Mammary epithelial cell (primary cell): ENCODE results near the gene PCSK6.

Experiments used
- EZH2 ChIP-seq: IDR thresholded peaks from 2 replicates; pipeline ENCODE4 v1.6.1; 2012; ENCODE audit warnings: low read length, inconsistent platforms, borderline replicate concordance
- TF ChIP-seq, protein P1 (sequence below), 2 donors: IDR thresholded peaks in 1 of 2; conservative IDR thresholded peaks in 1 of 2; 2 replicates each; pipeline ENCODE4 v1.5.1; 2011 to 2012; ENCODE audit warnings: inconsistent platforms in 2 of 2, low read length in 2 of 2, mild to moderate bottlenecking in 2 of 2, control low read depth in 1 of 2, low read depth in 1 of 2; ENCODE audit not compliant: insufficient read depth in 1 of 2; ENCODE audit errors: extremely low read depth in 1 of 2

DNA sequence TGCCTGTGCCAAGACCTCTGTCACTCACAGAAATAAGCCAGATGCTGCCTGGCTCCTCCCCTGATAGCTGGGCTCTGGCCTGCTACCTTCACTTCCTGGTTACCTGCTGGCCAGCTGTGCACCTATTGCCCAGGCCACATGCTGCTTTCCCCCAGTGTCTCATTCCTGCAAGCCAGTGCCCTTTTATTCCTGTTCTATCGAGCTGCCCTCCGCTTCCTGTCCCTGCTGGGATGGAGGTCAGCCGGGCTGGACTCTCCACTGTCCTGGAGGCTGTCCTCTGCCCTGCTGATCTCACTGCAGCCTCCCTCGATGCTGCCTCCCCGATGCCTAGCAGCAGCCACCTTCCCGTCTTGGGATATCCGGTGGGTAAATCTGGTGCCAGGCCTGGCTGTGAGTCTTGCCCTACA lies 157.4 kb downstream of the PCSK6 start:
- TF ChIP-seq, protein P1, sequence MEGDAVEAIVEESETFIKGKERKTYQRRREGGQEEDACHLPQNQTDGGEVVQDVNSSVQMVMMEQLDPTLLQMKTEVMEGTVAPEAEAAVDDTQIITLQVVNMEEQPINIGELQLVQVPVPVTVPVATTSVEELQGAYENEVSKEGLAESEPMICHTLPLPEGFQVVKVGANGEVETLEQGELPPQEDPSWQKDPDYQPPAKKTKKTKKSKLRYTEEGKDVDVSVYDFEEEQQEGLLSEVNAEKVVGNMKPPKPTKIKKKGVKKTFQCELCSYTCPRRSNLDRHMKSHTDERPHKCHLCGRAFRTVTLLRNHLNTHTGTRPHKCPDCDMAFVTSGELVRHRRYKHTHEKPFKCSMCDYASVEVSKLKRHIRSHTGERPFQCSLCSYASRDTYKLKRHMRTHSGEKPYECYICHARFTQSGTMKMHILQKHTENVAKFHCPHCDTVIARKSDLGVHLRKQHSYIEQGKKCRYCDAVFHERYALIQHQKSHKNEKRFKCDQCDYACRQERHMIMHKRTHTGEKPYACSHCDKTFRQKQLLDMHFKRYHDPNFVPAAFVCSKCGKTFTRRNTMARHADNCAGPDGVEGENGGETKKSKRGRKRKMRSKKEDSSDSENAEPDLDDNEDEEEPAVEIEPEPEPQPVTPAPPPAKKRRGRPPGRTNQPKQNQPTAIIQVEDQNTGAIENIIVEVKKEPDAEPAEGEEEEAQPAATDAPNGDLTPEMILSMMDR (conservative IDR thresholded peaks at IDR 0.05 in 1 of 2, IDR thresholded peaks at IDR 0.05 in 1 of 2; ENCODE audit: extremely low read depth in 1 of 2, insufficient read depth in 1 of 2, low read depth in 1 of 2, low read length in 2 of 2) = no peak
- no peak for TF ChIP-seq EZH2
